ENCODE results near the gene SH3BP5L. TPM values are rescaled to one million over a fixed set of nuclear protein-coding genes. Genes with fewer than 3 reads are reported as not detected.

SH3BP5L gene
- total RNA-seq, 2 donors from 2014 or later, result 22.6 to 27.4 TPM

DNA sequence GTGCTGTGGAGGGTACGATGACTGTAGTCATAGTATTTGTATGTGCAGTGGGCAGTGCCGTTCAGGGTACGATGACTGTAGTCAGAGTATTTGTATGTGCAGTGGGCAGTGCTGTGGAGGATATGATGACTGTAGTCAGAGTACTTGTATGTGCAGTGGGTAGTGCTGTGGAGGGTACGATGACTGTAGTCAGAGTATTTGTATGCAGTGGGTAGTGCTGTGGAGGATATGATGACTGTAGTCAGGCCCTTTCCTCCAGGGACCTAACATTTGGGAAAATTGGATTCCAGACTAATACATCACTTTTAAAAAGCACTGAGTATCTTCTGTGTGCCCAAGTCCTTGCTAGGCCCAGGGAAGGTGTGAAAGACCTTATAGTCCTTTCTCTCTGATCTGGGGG is 15.2 kb upstream of the SH3BP5L start:
- peaks cover 7% of the 10 kb centered on the region for H3K36me3 ChIP-seq
- no peaks in the 10 kb centered on the region for H3K27me3 ChIP-seq (replicated peaks; ENCODE audit: insufficient read depth)
- no peak for TF ChIP-seq CTCF (IDR thresholded peaks at IDR 0.05)
- peaks cover 13 to 37% of the 10 kb centered on the region in 2 donors for H3K4me1 ChIP-seq (ENCODE audit: control insufficient read depth in 1 of 2, low read depth in 2 of 2)
- ATAC-seq (ENCODE audit: insufficient number of reproducible peaks, low FRiP score, low read depth) (no peak), DNase-seq (ENCODE audit: low spot score) (no peak)
- H3K9me3 ChIP-seq, result no peaks in the 10 kb centered on the region
- peak overlapping the region; percentile 33 to 79 for H3K27ac ChIP-seq
- no peak overlapping the region for H3K4me3 ChIP-seq

DNA sequence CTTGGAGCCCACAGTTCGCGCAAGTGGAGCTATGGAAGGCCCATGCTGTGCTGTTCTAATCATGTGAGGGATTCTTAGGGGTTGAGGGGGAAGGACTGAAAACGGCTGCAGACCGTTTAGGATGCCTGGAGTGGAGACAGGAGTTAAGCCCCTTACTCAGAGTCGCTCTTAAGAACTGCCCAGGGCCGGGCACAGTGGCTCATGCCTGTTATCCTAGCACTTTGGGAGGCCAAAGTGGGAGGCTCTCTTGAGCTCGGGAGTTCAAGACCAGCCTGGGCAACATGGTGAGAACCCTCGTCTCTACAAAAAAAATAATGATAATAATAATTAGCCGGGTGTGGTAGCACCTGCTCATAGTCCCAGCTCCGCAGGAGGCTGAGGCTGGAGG is 13.4 kb upstream of the SH3BP5L start:
- no peaks in the 10 kb centered on the region for H3K36me3 ChIP-seq
- TF ChIP-seq CTCF (IDR thresholded peaks at IDR 0.05), result no peak
- H3K9me3 ChIP-seq, result no peaks in the 10 kb centered on the region
- H3K4me3 ChIP-seq, result peak overlapping the region; percentile 98
- H3K4me1 ChIP-seq (ENCODE audit: control insufficient read depth in 1 of 2, low read depth in 2 of 2), result peaks cover 13 to 37% of the 10 kb centered on the region in 2 donors
- ATAC-seq (ENCODE audit: insufficient number of reproducible peaks, low FRiP score, low read depth) (no peak), DNase-seq (ENCODE audit: low spot score) (no peak)
- peak overlapping the region; percentile 100 for H3K27ac ChIP-seq
- no peaks in the 10 kb centered on the region for H3K27me3 ChIP-seq (replicated peaks; ENCODE audit: insufficient read depth)

- H3K36me3 ChIP-seq, result no peaks in the 10 kb centered on the region
- H3K4me1 ChIP-seq (ENCODE audit: control insufficient read depth in 1 of 2, low read depth in 2 of 2), result peaks cover 13 to 37% of the 10 kb centered on the region in 2 donors
- ATAC-seq (ENCODE audit: insufficient number of reproducible peaks, low FRiP score, low read depth) (peak; percentile 57), DNase-seq (ENCODE audit: low spot score) (peak; percentile 64)
- peak overlapping the region; percentile 100 for H3K27ac ChIP-seq
- no peaks in the 10 kb centered on the region for H3K27me3 ChIP-seq (replicated peaks; ENCODE audit: insufficient read depth)
- H3K4me3 ChIP-seq, result peak overlapping the region; percentile 98
- no peaks in the 10 kb centered on the region for H3K9me3 ChIP-seq
- TF ChIP-seq CTCF (IDR thresholded peaks at IDR 0.05), result no peak
Observed at GRCh38 chr1:248838357-248839167, 12.8 kb upstream of the SH3BP5L start.

DNA sequence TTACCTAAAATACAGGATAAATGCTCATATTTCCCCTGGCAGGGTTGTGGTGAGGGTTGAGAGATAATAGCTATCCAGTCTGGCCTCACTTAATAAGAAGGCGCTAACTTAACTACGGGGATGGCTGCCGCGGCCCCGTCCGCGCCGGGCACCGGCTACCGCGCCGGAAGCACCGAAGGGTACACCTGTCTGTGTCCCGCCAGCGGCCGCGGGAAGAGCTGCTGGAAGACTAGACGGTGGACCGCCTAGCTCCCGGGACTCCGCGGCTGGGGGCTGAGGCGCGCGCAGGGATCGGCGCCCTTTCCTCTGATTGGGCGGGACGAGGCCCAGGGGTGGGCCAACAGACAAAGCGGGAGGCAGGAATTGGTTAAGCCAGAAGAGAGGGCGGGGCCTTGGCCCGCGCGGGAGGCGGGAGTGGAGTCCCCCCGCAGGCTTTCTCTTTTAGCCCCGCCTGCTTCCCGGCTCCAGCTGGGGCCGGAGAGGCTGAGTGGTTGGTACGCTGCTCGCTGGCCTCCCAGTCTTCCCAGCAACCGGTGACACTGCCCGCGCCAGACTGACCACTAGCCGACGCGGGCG is 12.2 kb upstream of the SH3BP5L start, which contains the start of gene ZNF672:
ZNF672 (plus strand) TSS at position 444 of the 576 bp plus-strand sequence. CDS start 9,051 bp downstream, outside the sequence.
- Histone ChIP-seq H3K27ac (peak within 1 kb of the TSS; percentile 100), H3K4me1 (ENCODE audit: control insufficient read depth in 1 of 2, low read depth in 2 of 2) (peaks cover 13 to 36% of the 10 kb centered on the region in 2 donors), H3K9me3 (no peaks in the 10 kb centered on the region), H3K36me3 (no peaks in the 10 kb centered on the region), H3K4me3 (peak within 1 kb of the TSS; percentile 98), H3K27me3 (replicated peaks; ENCODE audit: insufficient read depth) (no peaks in the 10 kb centered on the region)
- peak; percentile 93 for ATAC-seq (ENCODE audit: insufficient number of reproducible peaks, low FRiP score, low read depth)
- peak; percentile 96 for DNase-seq (ENCODE audit: low spot score)
- no peak for TF ChIP-seq CTCF (IDR thresholded peaks at IDR 0.05)

GRCh38 chr1:248837045-248837780 is 11.5 kb upstream of the SH3BP5L start:
- peaks cover 12 to 29% of the 10 kb centered on the region in 2 donors for H3K4me1 ChIP-seq (ENCODE audit: control insufficient read depth in 1 of 2, low read depth in 2 of 2)
- no peak for DNase-seq (ENCODE audit: low spot score)
- peak overlapping the region; percentile 98 for H3K4me3 ChIP-seq
- no peaks in the 10 kb centered on the region for H3K27me3 ChIP-seq (replicated peaks; ENCODE audit: insufficient read depth)
- TF ChIP-seq CTCF (IDR thresholded peaks at IDR 0.05), result no peak
- no peaks in the 10 kb centered on the region for H3K9me3 ChIP-seq
- no peak for ATAC-seq (ENCODE audit: insufficient number of reproducible peaks, low FRiP score, low read depth)
- H3K36me3 ChIP-seq, result no peaks in the 10 kb centered on the region
- peak overlapping the region; percentile 91 to 100 for H3K27ac ChIP-seq

All from thoracic aorta (tissue), 2 donors.